Lower leg skin (tissue), 3 donors: ENCODE results near the gene NLGN4Y.

Experiments used
- POLR2A ChIP-seq, 2 donors: fragments of 450-650 bp; IDR thresholded peaks; one replicate each; pipeline ENCODE4 v1.6.1; 2016 to 2017; ENCODE audit warnings: antibody characterized with exemption in 2 of 2, mild to moderate bottlenecking in 1 of 2, moderate library complexity in 1 of 2
- TF ChIP-seq, protein P1 (sequence below), 3 donors: fragments of 450-650 bp; IDR thresholded peaks; one replicate each; pipeline ENCODE4 v1.5.1; 2016; ENCODE audit warnings: antibody characterized with exemption in 3 of 3, mild to moderate bottlenecking in 3 of 3, moderate library complexity in 2 of 3

GRCh38 chrY:14834103-14835060 lies 310.1 kb downstream of the NLGN4Y start:
- TF ChIP-seq POLR2A (IDR thresholded peaks at IDR 0.05), result no peak
- TF ChIP-seq, protein P1, sequence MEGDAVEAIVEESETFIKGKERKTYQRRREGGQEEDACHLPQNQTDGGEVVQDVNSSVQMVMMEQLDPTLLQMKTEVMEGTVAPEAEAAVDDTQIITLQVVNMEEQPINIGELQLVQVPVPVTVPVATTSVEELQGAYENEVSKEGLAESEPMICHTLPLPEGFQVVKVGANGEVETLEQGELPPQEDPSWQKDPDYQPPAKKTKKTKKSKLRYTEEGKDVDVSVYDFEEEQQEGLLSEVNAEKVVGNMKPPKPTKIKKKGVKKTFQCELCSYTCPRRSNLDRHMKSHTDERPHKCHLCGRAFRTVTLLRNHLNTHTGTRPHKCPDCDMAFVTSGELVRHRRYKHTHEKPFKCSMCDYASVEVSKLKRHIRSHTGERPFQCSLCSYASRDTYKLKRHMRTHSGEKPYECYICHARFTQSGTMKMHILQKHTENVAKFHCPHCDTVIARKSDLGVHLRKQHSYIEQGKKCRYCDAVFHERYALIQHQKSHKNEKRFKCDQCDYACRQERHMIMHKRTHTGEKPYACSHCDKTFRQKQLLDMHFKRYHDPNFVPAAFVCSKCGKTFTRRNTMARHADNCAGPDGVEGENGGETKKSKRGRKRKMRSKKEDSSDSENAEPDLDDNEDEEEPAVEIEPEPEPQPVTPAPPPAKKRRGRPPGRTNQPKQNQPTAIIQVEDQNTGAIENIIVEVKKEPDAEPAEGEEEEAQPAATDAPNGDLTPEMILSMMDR (IDR thresholded peaks at IDR 0.05), result no peak
